Kidney (tissue), 14 donors: Measurements from ENCODE around the gene OR2V1. TPM values are rescaled to one million over a fixed set of nuclear protein-coding genes. Genes with fewer than 3 reads are reported as not detected.

Experiments used
- DNase-seq, 5 donors: peaks; one replicate each; pipeline ENCODE4 v3.0.0-alpha.2; 2013 to 2020
- FAIRE-seq: peaks from 2 replicates; lab custom pipeline; 2012; peaks lifted over from hg19 to GRCh38; lab: Jason Lieb, UNC
- H3K27ac ChIP-seq, 2 donors: one replicate each; pipeline ENCODE4 v1.7.0; 2013; ENCODE audit warnings: low read depth in 2 of 2, low read length in 2 of 2, inconsistent platforms in 1 of 2
- H3K27me3 ChIP-seq: one replicate; pipeline ENCODE4 v1.7.1; 2013; ENCODE audit warnings: low read length, inconsistent platforms; ENCODE audit not compliant: control insufficient read depth, insufficient read depth
- H3K36me3 ChIP-seq, 3 donors: one replicate each; pipeline versions ENCODE4 v1.7.0 to v1.7.1; 2013; ENCODE audit warnings: low read length in 3 of 3, control low read depth in 1 of 3, inconsistent platforms in 1 of 3; ENCODE audit not compliant: insufficient read depth in 3 of 3, control insufficient read depth in 2 of 3
- H3K4me1 ChIP-seq, 3 donors: one replicate each; pipeline versions ENCODE4 v1.7.0 to v1.7.1; 2013; ENCODE audit warnings: low read length in 3 of 3, inconsistent platforms in 1 of 3, low read depth in 1 of 3; ENCODE audit not compliant: control insufficient read depth in 2 of 3, insufficient read depth in 2 of 3
- H3K4me3 ChIP-seq, 3 donors: one replicate each; pipeline versions ENCODE4 v1.7.0 to v1.8.1; 2013; ENCODE audit warnings: low read length in 3 of 3, control low read depth in 1 of 3, inconsistent platforms in 1 of 3
- H3K9ac ChIP-seq, 3 donors: one replicate each; pipeline versions ENCODE4 v1.7.0 to v1.7.1; 2013; ENCODE audit warnings: low read length in 3 of 3, control low read depth in 1 of 3, inconsistent platforms in 1 of 3
- H3K9me3 ChIP-seq, 3 donors: one replicate each; pipeline versions ENCODE4 v1.7.0 to v1.7.1; 2013; ENCODE audit warnings: low read length in 3 of 3, control low read depth in 1 of 3, inconsistent platforms in 1 of 3; ENCODE audit not compliant: control insufficient read depth in 2 of 3, insufficient read depth in 1 of 3
- intact Hi-C: fragments of 100-400 bp; cut with DNase I; formaldehyde crosslinking; loops from one replicate; pipeline ENCODE4 v1.11.1; 2022
- polyA plus RNA-seq: library from polyadenylated mRNA; stranded (reverse); fragments of 350-450 nt; fragmentation: Illumina TruSeq; extraction: RNeasy Lipid Tissue Mini Kit (QIAGEN cat#74804); gene quantifications from one replicate; pipeline ENCODE4 v1.2.3, GENCODE V29; 2014; ENCODE audit warnings: low read depth, low replicate concordance; ENCODE audit not compliant: insufficient read depth
- total RNA-seq: library from RNA; stranded (reverse); fragmentation: NEBNext Ultra II Directional; extraction: Animal tissue kit (Norgen Biotek cat#: 25700); gene quantifications from one replicate; pipeline ENCODE4 v1.2.1, GENCODE V29; 2021
- TF ChIP-seq, protein P1 (sequence below): IDR thresholded peaks from 3 replicates; pipeline ENCODE4 v1.5.1; 2012; ENCODE audit warnings: mild to moderate bottlenecking, moderate library complexity, borderline replicate concordance; ENCODE audit not compliant: insufficient read depth; ENCODE audit errors: extremely low read depth
- donor health status: control.
- donor health status: control.
- donor health status: control.
- donor health status: control.
- donor health status: control.
- donor health status: DM: yes; HTN: yes; CAD: no.
- donor health status: Normal renal cell carcinoma (clear cell type).

Gene OR2V1
- total and polyA plus RNA-seq, 2 donors from 2014 or later, result not detected

DNA sequence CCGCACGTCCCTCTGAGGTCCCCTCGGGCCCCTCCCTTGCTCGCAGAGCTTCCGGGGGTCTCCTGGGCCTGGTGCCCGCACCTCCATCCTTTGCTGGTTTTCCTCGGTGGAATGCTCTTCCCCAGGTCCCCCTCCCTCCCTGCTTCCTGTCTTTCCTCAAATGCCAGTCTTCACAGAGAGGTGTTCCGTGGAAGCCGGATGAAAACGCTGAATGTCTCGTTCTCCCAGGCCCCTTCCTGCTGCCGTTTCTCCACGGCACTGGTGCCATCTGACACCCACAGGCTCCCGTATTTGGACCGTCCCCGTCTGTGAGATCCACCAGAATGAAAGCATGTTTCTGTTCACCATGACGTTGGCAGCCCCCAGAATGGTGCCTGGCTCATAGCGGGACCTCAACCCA is 4.1 kb downstream of the OR2V1 start:
- Histone ChIP-seq H3K4me1 (peaks cover 0 to 2% (median 0%) of the 10 kb centered on the region in 3 donors), H3K4me3 (no peak overlapping the region), H3K27ac (no peak overlapping the region), H3K36me3 (no peaks in the 10 kb centered on the region), H3K9ac (no peak overlapping the region), H3K27me3 (no peaks in the 10 kb centered on the region), H3K9me3 (no peaks in the 10 kb centered on the region)
- TF ChIP-seq, protein P1, sequence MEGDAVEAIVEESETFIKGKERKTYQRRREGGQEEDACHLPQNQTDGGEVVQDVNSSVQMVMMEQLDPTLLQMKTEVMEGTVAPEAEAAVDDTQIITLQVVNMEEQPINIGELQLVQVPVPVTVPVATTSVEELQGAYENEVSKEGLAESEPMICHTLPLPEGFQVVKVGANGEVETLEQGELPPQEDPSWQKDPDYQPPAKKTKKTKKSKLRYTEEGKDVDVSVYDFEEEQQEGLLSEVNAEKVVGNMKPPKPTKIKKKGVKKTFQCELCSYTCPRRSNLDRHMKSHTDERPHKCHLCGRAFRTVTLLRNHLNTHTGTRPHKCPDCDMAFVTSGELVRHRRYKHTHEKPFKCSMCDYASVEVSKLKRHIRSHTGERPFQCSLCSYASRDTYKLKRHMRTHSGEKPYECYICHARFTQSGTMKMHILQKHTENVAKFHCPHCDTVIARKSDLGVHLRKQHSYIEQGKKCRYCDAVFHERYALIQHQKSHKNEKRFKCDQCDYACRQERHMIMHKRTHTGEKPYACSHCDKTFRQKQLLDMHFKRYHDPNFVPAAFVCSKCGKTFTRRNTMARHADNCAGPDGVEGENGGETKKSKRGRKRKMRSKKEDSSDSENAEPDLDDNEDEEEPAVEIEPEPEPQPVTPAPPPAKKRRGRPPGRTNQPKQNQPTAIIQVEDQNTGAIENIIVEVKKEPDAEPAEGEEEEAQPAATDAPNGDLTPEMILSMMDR, result no peak
- intact Hi-C loops, result no loop called here
- DNase-seq (no peak), FAIRE-seq (no peak)

DNA sequence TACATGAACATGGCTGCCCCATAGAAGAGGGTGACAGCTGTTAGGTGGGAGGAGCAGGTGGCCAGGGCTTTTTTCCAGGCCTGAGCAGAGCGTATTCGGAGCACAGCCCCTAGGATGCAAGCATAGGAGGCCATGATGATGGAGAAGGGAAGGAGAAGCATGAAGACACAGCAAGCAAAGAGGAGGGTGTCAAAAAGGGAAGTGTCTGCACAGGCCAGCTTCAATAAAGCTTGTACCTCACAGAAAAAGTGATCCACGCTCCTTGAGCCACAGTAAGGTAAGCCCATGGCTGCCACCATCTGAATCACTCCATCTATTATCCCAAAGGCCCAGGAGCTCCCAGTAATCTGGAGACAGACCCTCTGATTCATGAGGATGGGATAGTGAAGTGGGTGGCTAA is 6.4 kb downstream of the OR2V1 start:
- no peaks in the 10 kb centered on the region for H3K9me3 ChIP-seq
- intact Hi-C loops, result no loop called here
- peaks cover 0 to 2% (median 0%) of the 10 kb centered on the region in 3 donors for H3K4me1 ChIP-seq
- H3K4me3 ChIP-seq, result no peak overlapping the region
- DNase-seq (no peak), FAIRE-seq (no peak)
- TF ChIP-seq, protein P1, result no peak
- H3K27ac ChIP-seq, result no peak overlapping the region
- H3K9ac ChIP-seq, result no peak overlapping the region
- no peaks in the 10 kb centered on the region for H3K27me3 ChIP-seq
- H3K36me3 ChIP-seq, result no peaks in the 10 kb centered on the region

DNA sequence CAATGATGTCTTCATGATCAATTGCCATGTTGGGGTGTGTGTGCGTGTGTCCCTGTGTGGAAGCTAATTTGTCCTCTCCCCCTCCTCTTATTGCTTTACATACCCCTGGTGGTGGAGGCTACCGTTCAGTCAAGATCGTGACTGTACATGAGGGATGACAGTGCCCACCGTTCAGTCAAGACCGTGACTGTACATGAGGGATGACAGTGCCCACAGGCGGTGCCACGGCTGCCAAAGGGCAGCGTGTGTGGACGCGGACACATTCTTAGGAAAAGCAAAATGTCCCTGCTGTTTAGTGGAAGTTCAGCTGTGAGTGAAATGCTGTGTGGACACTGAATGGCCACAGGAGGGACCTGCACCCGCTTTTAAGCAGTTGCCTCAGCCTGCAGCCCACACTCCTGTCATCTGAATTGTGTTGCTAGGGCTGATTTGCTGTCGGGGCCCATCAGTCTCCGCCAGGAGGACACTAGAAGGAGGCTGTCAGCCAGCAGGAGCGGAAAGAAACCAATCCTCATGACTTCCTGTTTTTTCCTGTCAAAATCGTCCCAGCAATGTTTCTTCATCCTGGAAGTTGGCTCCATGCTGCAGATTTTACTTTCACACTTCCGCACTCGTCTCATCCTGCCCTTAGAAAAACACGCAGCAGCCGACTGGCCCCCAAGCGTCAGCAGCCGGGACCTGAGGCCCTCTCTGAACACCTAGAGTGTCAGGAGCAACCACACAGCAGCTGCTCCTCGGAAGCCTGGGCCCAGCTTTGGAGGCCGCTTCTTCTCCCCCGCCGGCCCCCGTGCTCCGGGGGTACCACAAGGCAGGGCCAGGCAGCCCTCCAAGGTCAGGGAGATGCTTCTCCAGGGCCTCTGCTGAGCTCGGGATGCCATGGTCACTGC is 9.1 kb downstream of the OR2V1 start:
- DNase-seq, result no peak
- intact Hi-C loops, result no loop called here
- Histone ChIP-seq H3K9ac (no peak overlapping the region), H3K27me3 (peaks cover 3% of the 10 kb centered on the region), H3K27ac (no peak overlapping the region), H3K4me1 (peaks cover 0 to 2% (median 0%) of the 10 kb centered on the region in 3 donors), H3K4me3 (no peak overlapping the region), H3K36me3 (no peaks in the 10 kb centered on the region), H3K9me3 (no peaks in the 10 kb centered on the region)
- FAIRE-seq, result no peak
- TF ChIP-seq, protein P1, result no peak
